Measurements from ENCODE around the gene TEX11.
"Not testable (repeated sequence)": the region's sequence is repeated elsewhere in the genome, so short reads cannot be mapped to it uniquely, and the experiment has no call there.

Gene TEX11

GRCh38 chrX:70908541-70908940, at the start of gene TEX11:
TSS of gene TEX11 (minus strand) at chrX:70908711. CDS start at chrX:70907789, 922 bp downstream.
- no peak for DNase-seq (ENCODE audit: low read depth)

GRCh38 chrX:70954871-70955270, 46.4 kb upstream of the TEX11 start:
- no peak for DNase-seq (ENCODE audit: low read depth)

- DNase-seq (ENCODE audit: low read depth), result no peak
Measured at GRCh38 chrX:70924294-70924911, 15.9 kb upstream of the TEX11 start.

- no peak for DNase-seq (ENCODE audit: low read depth)
Measured at GRCh38 chrX:70922774-70923473, 14.4 kb upstream of the TEX11 start.

- DNase-seq (ENCODE audit: low read depth), result no peak
Measured at GRCh38 chrX:70921709-70922352, 13.3 kb upstream of the TEX11 start.

- no peak for DNase-seq (ENCODE audit: low read depth)
Measured at GRCh38 chrX:70916754-70917153, 8.2 kb upstream of the TEX11 start.

- DNase-seq (ENCODE audit: low read depth), result no peak
Measured at GRCh38 chrX:70907900-70908299, 611 bp downstream of the TEX11 start.

GRCh38 chrX:70901465-70901864, 7.0 kb downstream of the TEX11 start:
- no peak for DNase-seq (ENCODE audit: low read depth)

- DNase-seq (ENCODE audit: low read depth), result not testable (repeated sequence)
Measured at GRCh38 chrX:70890441-70890840, 18.1 kb downstream of the TEX11 start.

- DNase-seq (ENCODE audit: low read depth), result no peak
Measured at GRCh38 chrX:70878902-70879301, 29.6 kb downstream of the TEX11 start.

- DNase-seq (ENCODE audit: low read depth), result no peak
Measured at GRCh38 chrX:70852294-70852693, 56.2 kb downstream of the TEX11 start.

GRCh38 chrX:70844081-70844480, 64.4 kb downstream of the TEX11 start:
- DNase-seq (ENCODE audit: low read depth), result not testable (repeated sequence)

- not testable (repeated sequence) for DNase-seq (ENCODE audit: low read depth)
Measured at GRCh38 chrX:70843620-70844019, 64.9 kb downstream of the TEX11 start.

GRCh38 chrX:70834589-70834988, 73.9 kb downstream of the TEX11 start:
- DNase-seq (ENCODE audit: low read depth), result no peak

GRCh38 chrX:70826715-70827114, 81.8 kb downstream of the TEX11 start:
- DNase-seq (ENCODE audit: low read depth), result peak; percentile 0

- DNase-seq (ENCODE audit: low read depth), result no peak
Measured at GRCh38 chrX:70825366-70825765, 83.1 kb downstream of the TEX11 start.

GRCh38 chrX:70808942-70809940, 99.3 kb downstream of the TEX11 start:
- no peak for DNase-seq (ENCODE audit: low read depth)

- no peak for DNase-seq (ENCODE audit: low read depth)
Measured at GRCh38 chrX:70806081-70806480, 102.4 kb downstream of the TEX11 start.

GRCh38 chrX:70796742-70797141, 111.8 kb downstream of the TEX11 start:
- DNase-seq (ENCODE audit: low read depth), result not testable (repeated sequence)

- no peak for DNase-seq (ENCODE audit: low read depth)
Measured at GRCh38 chrX:70774223-70774622, 134.3 kb downstream of the TEX11 start.

GRCh38 chrX:70769659-70770227, 138.8 kb downstream of the TEX11 start:
- peak; percentile 0 for DNase-seq (ENCODE audit: low read depth)

GRCh38 chrX:70762285-70762684, 146.2 kb downstream of the TEX11 start:
- no peak for DNase-seq (ENCODE audit: low read depth)

Data from EH (cell line).